Activated CD4-positive, alpha-beta memory T cell treated with anti-CD3 and anti-CD28 coated beads for 36 hours (primary cell): ENCODE results near the gene CREB3L1. TPM values are rescaled to one million over a fixed set of nuclear protein-coding genes. Genes with fewer than 3 reads are reported as not detected.

Source experiments
- CTCF ChIA-PET: fragments of 350-600 bp; sonication (Branson Sonifier 250); formaldehyde crosslinking; loops from one replicate; lab custom pipeline; 2021; ENCODE audit warnings: antibody characterized with exemption, inconsistent platforms; lab: Charles Lee
- POLR2A ChIA-PET: fragments of 350-600 bp; sonication (Branson Sonifier 250); formaldehyde crosslinking; loops from one replicate; lab custom pipeline; 2021; ENCODE audit warnings: antibody characterized with exemption; lab: Charles Lee
- DNase-seq: peaks from one replicate; pipeline ENCODE4 v3.0.0-alpha.2; 2020
- H3K27ac Mint-ChIP-seq: one replicate; pipeline ENCODE4 v1.8.0; 2021; ENCODE audit warnings: mixed read lengths
- H3K27me3 Mint-ChIP-seq: one replicate; pipeline ENCODE4 v1.8.0; 2021; ENCODE audit warnings: mixed read lengths
- H3K36me3 Mint-ChIP-seq: one replicate; pipeline ENCODE4 v1.8.0; 2021; ENCODE audit warnings: mixed read lengths
- H3K4me1 Mint-ChIP-seq: one replicate; pipeline ENCODE4 v1.8.0; 2021; ENCODE audit warnings: low read depth, mixed read lengths
- H3K4me3 Mint-ChIP-seq: one replicate; pipeline ENCODE4 v1.8.0; 2021; ENCODE audit warnings: mild to moderate bottlenecking, mixed read lengths
- H3K9me3 Mint-ChIP-seq: one replicate; pipeline ENCODE4 v1.8.0; 2021; ENCODE audit warnings: mixed read lengths
- intact Hi-C: fragments of 100-400 bp; cut with micrococcal nuclease; formaldehyde crosslinking; loops from one replicate; pipeline ENCODE4 v1.15.1; 2023
- total RNA-seq, 2 experiments: library from RNA; stranded (reverse); gene quantifications; one replicate each; pipeline ENCODE4 v1.2.3, GENCODE V29; 2021

CREB3L1 gene
- total RNA-seq, 2 experiments from 2014 or later, result not detected

GRCh38 chr11:46278387-46279125 lies 1.1 kb downstream of the CREB3L1 start:
- H3K4me1 Mint-ChIP-seq, result peaks cover 5% of the 10 kb centered on the region
- ChIA-PET CTCF (interaction anchor here (1.4 to 3.2 kb wide), 2 partner anchors 30 to 39 kb away, joined by 5 to 18 read pairs; no protein-coding TSS in a partner anchor), POLR2A (no interaction called here)
- H3K27me3 Mint-ChIP-seq, result peaks cover 22% of the 10 kb centered on the region
- intact Hi-C loops, result no loop called here
- no peaks in the 10 kb centered on the region for H3K36me3 Mint-ChIP-seq
- no peak overlapping the region for H3K4me3 Mint-ChIP-seq
- H3K27ac Mint-ChIP-seq, result no peak overlapping the region
- H3K9me3 Mint-ChIP-seq, result no peaks in the 10 kb centered on the region
- peak; percentile 50 for DNase-seq

- intact Hi-C loops, result no loop called here
- H3K27ac Mint-ChIP-seq, result no peak overlapping the region
- peaks cover 22% of the 10 kb centered on the region for H3K27me3 Mint-ChIP-seq
- no peaks in the 10 kb centered on the region for H3K36me3 Mint-ChIP-seq
- peaks cover 5% of the 10 kb centered on the region for H3K4me1 Mint-ChIP-seq
- CTCF ChIA-PET, result no interaction called here
- no peak for DNase-seq
- no peaks in the 10 kb centered on the region for H3K9me3 Mint-ChIP-seq
- no peak overlapping the region for H3K4me3 Mint-ChIP-seq
- POLR2A ChIA-PET, result no interaction called here
Measured at GRCh38 chr11:46279126-46280099, 2.0 kb downstream of the CREB3L1 start.

GRCh38 chr11:46280706-46281105 lies 3.2 kb downstream of the CREB3L1 start:
- H3K4me1 Mint-ChIP-seq, result peaks cover 5% of the 10 kb centered on the region
- ChIA-PET POLR2A (no interaction called here), CTCF (no interaction called here)
- intact Hi-C loops, result no loop called here
- no peak overlapping the region for H3K27ac Mint-ChIP-seq
- peaks cover 22% of the 10 kb centered on the region for H3K27me3 Mint-ChIP-seq
- no peaks in the 10 kb centered on the region for H3K9me3 Mint-ChIP-seq
- no peak overlapping the region for H3K4me3 Mint-ChIP-seq
- DNase-seq, result no peak
- no peaks in the 10 kb centered on the region for H3K36me3 Mint-ChIP-seq

DNA sequence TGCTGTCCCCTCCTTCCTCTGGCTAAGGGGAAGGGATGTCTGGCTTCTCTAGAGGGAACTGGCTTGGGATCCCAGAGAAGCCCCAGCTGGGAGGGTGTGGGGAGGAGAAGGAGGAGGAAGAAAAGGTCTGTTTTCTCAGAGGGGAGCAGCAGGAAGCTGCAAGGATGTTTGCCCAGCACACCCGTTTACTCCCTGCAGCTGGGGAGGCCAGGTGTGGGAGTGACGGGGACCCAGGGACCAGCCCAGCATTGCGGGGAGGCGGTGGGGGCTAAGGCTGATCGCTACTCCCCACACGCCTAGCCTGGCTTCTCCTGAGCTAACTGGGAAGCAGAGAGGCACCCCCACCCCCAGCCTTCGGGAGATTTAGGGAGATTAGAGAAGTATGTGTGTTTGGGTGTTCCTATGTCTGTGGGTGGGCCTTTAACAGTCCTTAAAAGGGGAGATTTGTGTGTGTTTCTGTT lies 3.9 kb downstream of the CREB3L1 start:
- Mint-ChIP-seq H3K4me1 (peaks cover 5% of the 10 kb centered on the region), H3K36me3 (no peaks in the 10 kb centered on the region), H3K27me3 (peaks cover 20% of the 10 kb centered on the region), H3K9me3 (no peaks in the 10 kb centered on the region), H3K4me3 (no peak overlapping the region), H3K27ac (no peak overlapping the region)
- intact Hi-C loops, result no loop called here
- POLR2A ChIA-PET, result no interaction called here
- CTCF ChIA-PET, result no interaction called here
- DNase-seq, result no peak

DNA sequence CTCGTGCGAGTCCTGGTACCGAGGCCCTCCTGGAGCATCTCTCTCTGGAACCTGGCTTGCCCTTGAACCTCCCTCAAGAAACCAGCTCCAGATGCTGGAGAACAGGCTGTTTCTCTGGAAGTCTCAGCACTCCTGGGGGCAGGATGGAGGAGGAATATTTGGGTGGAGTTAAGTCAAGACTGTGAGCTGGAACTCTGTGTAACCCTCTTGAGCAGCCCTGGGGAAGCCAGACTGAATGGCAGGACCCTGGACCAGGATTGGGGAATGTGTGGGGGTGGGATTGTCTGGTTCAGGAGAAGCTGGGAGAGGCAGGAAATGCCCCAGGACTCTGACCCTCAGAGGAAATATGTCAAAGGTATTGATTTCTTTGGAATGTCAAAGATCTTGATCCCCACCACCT lies 7.7 kb downstream of the CREB3L1 start:
- CTCF ChIA-PET, result interaction anchor here (1.1 to 2.1 kb wide), 3 partner anchors 23 to 47 kb away, joined by 4 to 6 read pairs (median 5); no protein-coding TSS in a partner anchor
- Mint-ChIP-seq H3K4me1 (no peaks in the 10 kb centered on the region), H3K9me3 (no peaks in the 10 kb centered on the region), H3K27ac (no peak overlapping the region), H3K36me3 (no peaks in the 10 kb centered on the region), H3K27me3 (peaks cover 2% of the 10 kb centered on the region), H3K4me3 (no peak overlapping the region)
- POLR2A ChIA-PET, result no interaction called here
- intact Hi-C loops, result no loop called here
- no peak for DNase-seq

GRCh38 chr11:46285594-46286033 lies 8.2 kb downstream of the CREB3L1 start:
- H3K4me3 Mint-ChIP-seq, result no peak overlapping the region
- H3K9me3 Mint-ChIP-seq, result no peaks in the 10 kb centered on the region
- H3K27me3 Mint-ChIP-seq, result no peaks in the 10 kb centered on the region
- ChIA-PET POLR2A (no interaction called here), CTCF (interaction anchor here (1.1 to 2.1 kb wide), 3 partner anchors 24 to 48 kb away, joined by 5 to 6 read pairs (median 5); no protein-coding TSS in a partner anchor)
- H3K36me3 Mint-ChIP-seq, result no peaks in the 10 kb centered on the region
- H3K27ac Mint-ChIP-seq, result no peak overlapping the region
- no peaks in the 10 kb centered on the region for H3K4me1 Mint-ChIP-seq
- no peak for DNase-seq
- intact Hi-C loops, result no loop called here

DNA sequence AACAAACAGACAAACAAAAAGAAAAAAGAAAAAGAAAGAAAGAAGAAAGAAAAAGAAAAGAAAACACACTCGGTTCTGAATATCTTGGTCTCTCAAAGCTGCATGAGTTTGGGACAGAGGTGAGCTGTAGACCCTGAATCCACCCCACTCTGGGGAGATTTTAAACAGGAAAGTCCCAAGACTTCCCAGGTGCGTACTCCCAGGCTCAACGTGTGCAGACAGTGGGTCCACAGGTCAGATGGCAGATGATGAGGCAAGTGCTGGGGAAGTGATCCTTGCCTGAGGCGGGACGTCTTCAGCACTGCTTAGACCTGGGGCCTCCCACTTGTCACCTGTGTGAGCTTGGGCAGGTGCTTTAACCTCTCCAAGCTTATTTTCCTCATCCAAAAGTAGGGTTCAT lies 9.3 kb downstream of the CREB3L1 start:
- H3K36me3 Mint-ChIP-seq, result no peaks in the 10 kb centered on the region
- no peak for DNase-seq
- H3K27me3 Mint-ChIP-seq, result no peaks in the 10 kb centered on the region
- H3K4me1 Mint-ChIP-seq, result no peaks in the 10 kb centered on the region
- intact Hi-C loops, result no loop called here
- ChIA-PET CTCF (interaction anchor here (0.8 to 2.1 kb wide), 5 partner anchors 10 to 48 kb away, joined by 3 to 6 read pairs (median 5); no protein-coding TSS in a partner anchor), POLR2A (no interaction called here)
- H3K9me3 Mint-ChIP-seq, result no peaks in the 10 kb centered on the region
- H3K4me3 Mint-ChIP-seq, result no peak overlapping the region
- no peak overlapping the region for H3K27ac Mint-ChIP-seq

GRCh38 chr11:46288451-46288850 lies 11.0 kb downstream of the CREB3L1 start:
- Mint-ChIP-seq H3K4me3 (no peak overlapping the region), H3K27ac (no peak overlapping the region), H3K9me3 (no peaks in the 10 kb centered on the region), H3K36me3 (no peaks in the 10 kb centered on the region), H3K4me1 (no peaks in the 10 kb centered on the region), H3K27me3 (no peaks in the 10 kb centered on the region)
- no peak for DNase-seq
- intact Hi-C loops, result no loop called here
- ChIA-PET CTCF (interaction anchor here (1.7 to 1.8 kb wide), 2 partner anchors 17 to 20 kb away, joined by 4 to 5 read pairs; no protein-coding TSS in a partner anchor), POLR2A (no interaction called here)

DNA sequence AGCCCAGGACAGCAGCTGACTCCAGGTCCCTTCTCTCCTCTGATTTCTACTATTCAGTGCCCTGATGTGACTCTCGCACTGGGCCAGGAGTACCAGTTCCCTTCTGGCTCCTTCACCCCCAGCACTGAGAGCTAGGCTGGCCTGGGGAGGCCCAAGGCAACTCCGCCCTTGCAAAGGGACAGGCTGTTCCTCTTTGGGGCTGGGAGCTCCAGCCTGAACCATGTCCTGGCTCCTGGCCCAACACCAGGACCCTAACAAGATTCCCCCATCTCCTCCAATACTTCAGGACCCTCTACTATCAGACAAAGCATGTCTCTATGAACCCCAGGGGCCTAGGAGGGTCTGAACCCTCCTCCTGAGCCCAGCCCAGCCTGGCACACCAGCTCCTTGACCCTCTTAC lies 12.5 kb downstream of the CREB3L1 start:
- ChIA-PET POLR2A (no interaction called here), CTCF (interaction anchor here (0.9 to 1.7 kb wide), 2 partner anchors 19 to 51 kb away, joined by 3 to 4 read pairs; no protein-coding TSS in a partner anchor)
- Mint-ChIP-seq H3K27ac (no peak overlapping the region), H3K9me3 (no peaks in the 10 kb centered on the region), H3K4me1 (no peaks in the 10 kb centered on the region), H3K4me3 (no peak overlapping the region), H3K27me3 (no peaks in the 10 kb centered on the region), H3K36me3 (no peaks in the 10 kb centered on the region)
- intact Hi-C loops, result no loop called here
- DNase-seq, result no peak

GRCh38 chr11:46290598-46291309 lies 13.3 kb downstream of the CREB3L1 start:
- Mint-ChIP-seq H3K4me3 (no peak overlapping the region), H3K27ac (no peak overlapping the region), H3K27me3 (no peaks in the 10 kb centered on the region), H3K4me1 (peaks cover 2% of the 10 kb centered on the region), H3K9me3 (no peaks in the 10 kb centered on the region), H3K36me3 (no peaks in the 10 kb centered on the region)
- CTCF ChIA-PET, result interaction anchor here (0.9 to 1.0 kb wide), 2 partner anchors 17 to 52 kb away, joined by 3 read pairs; no protein-coding TSS in a partner anchor
- no peak for DNase-seq
- intact Hi-C loops, result no loop called here
- POLR2A ChIA-PET, result no interaction called here

GRCh38 chr11:46291441-46292150 lies 14.1 kb downstream of the CREB3L1 start:
- no peaks in the 10 kb centered on the region for H3K36me3 Mint-ChIP-seq
- peaks cover 6% of the 10 kb centered on the region for H3K4me1 Mint-ChIP-seq
- intact Hi-C loops, result no loop called here
- H3K9me3 Mint-ChIP-seq, result no peaks in the 10 kb centered on the region
- peaks cover 4% of the 10 kb centered on the region for H3K27me3 Mint-ChIP-seq
- H3K27ac Mint-ChIP-seq, result no peak overlapping the region
- ChIA-PET CTCF (interaction anchor here (1.0 to 1.2 kb wide), 2 partner anchors 16 to 52 kb away, joined by 3 to 4 read pairs; no protein-coding TSS in a partner anchor), POLR2A (no interaction called here)
- no peak overlapping the region for H3K4me3 Mint-ChIP-seq
- no peak for DNase-seq
